Epithelial cell of proximal tubule (primary cell): Measurements from ENCODE around the gene RUBCNL. TPM values are rescaled to one million over a fixed set of nuclear protein-coding genes. Genes with fewer than 3 reads are reported as not detected.

Source experiments
- DNase-seq: peaks from one replicate; pipeline ENCODE4 v3.0.0-alpha.2; 2011; ENCODE audit warnings: low read depth
- H3K4me3 ChIP-seq: 2 replicates; pipeline ENCODE4 v1.5.1; 2011; ENCODE audit warnings: low read depth, mild to moderate bottlenecking, low read length
- CTCF ChIP-seq: conservative IDR thresholded peaks from 2 replicates; pipeline ENCODE4 v1.5.1; 2012; ENCODE audit warnings: low read depth, mild to moderate bottlenecking, low read length
- total RNA-seq: library from RNA; depleted of rRNA; stranded (reverse); fragments of >200 nt; gene quantifications from 2 replicates; pipeline ENCODE4 v1.2.3, GENCODE V29; 2015

RUBCNL gene
- total RNA-seq, 1 donor from 2014 or later = 0.29 TPM

- TF ChIP-seq CTCF = no peak
- no peak overlapping the region for H3K4me3 ChIP-seq
- no peak for DNase-seq
Measured at GRCh38 chr13:46320406-46320805, 66.6 kb downstream of the RUBCNL start.

- H3K4me3 ChIP-seq = no peak overlapping the region
- TF ChIP-seq CTCF = no peak
- DNase-seq = no peak
Measured at GRCh38 chr13:46318986-46319385, 68.1 kb downstream of the RUBCNL start.

- H3K4me3 ChIP-seq = no peak overlapping the region
- TF ChIP-seq CTCF = peak; percentile 27
- DNase-seq = no peak
Measured at GRCh38 chr13:46317120-46317519, 69.9 kb downstream of the RUBCNL start.

- no peak for TF ChIP-seq CTCF
- no peak overlapping the region for H3K4me3 ChIP-seq
- DNase-seq = no peak
Measured at GRCh38 chr13:46315491-46316075, 71.5 kb downstream of the RUBCNL start.

GRCh38 chr13:46315036-46315435 lies 72.0 kb downstream of the RUBCNL start:
- DNase-seq = no peak
- TF ChIP-seq CTCF = no peak
- no peak overlapping the region for H3K4me3 ChIP-seq

GRCh38 chr13:46314587-46314986 lies 72.5 kb downstream of the RUBCNL start:
- no peak for TF ChIP-seq CTCF
- H3K4me3 ChIP-seq = no peak overlapping the region
- no peak for DNase-seq
